Trophoblast cell (in vitro differentiated cells and primary cell): Measurements from ENCODE around the gene CD40.

Experiments
- DNase-seq, 2 donors: peaks; one replicate each; pipeline ENCODE4 v3.0.0-alpha.2; 2016
- H2AFZ ChIP-seq: 2 replicates; pipeline ENCODE4 v1.6.1; 2013; ENCODE audit warnings: low read length, moderate library complexity, mild to moderate bottlenecking; ENCODE audit not compliant: insufficient read depth, poor library complexity
- H2AK5ac ChIP-seq: 2 replicates; pipeline ENCODE4 v1.6.1; 2013; ENCODE audit warnings: mild to moderate bottlenecking, low read length
- H2BK120ac ChIP-seq: 2 replicates; pipeline ENCODE4 v1.6.1; 2013; ENCODE audit warnings: low read length, mild to moderate bottlenecking, moderate library complexity; ENCODE audit not compliant: insufficient read depth, poor library complexity
- H2BK12ac ChIP-seq: 2 replicates; pipeline ENCODE4 v1.6.1; 2013; ENCODE audit warnings: mild to moderate bottlenecking, low read length, moderate library complexity
- H2BK5ac ChIP-seq: 2 replicates; pipeline ENCODE4 v1.6.1; 2013; ENCODE audit warnings: low read length, low read depth, moderate library complexity, mild to moderate bottlenecking; ENCODE audit not compliant: poor library complexity
- H3K14ac ChIP-seq: 2 replicates; pipeline ENCODE4 v1.6.1; 2013; ENCODE audit warnings: mild to moderate bottlenecking, low read length
- H3K18ac ChIP-seq: 2 replicates; pipeline ENCODE4 v1.6.1; 2013; ENCODE audit warnings: mild to moderate bottlenecking, low read length
- H3K23ac ChIP-seq: 2 replicates; pipeline ENCODE4 v1.6.1; 2013; ENCODE audit warnings: low read length
- H3K27ac ChIP-seq: 2 replicates; pipeline ENCODE4 v1.5.1; 2013; ENCODE audit warnings: low read depth, mild to moderate bottlenecking, inconsistent platforms, low read length, moderate library complexity
- H3K27me3 ChIP-seq: 2 replicates; pipeline ENCODE4 v1.6.1; 2013; ENCODE audit warnings: inconsistent platforms, mild to moderate bottlenecking, low read length, moderate library complexity; ENCODE audit not compliant: insufficient read depth
- H3K36me3 ChIP-seq, 2 experiments: 1 replicate in 1 of 2; 2 replicates in 1 of 2; pipeline ENCODE4 v1.6.1; 2013; ENCODE audit warnings: low read length in 2 of 2, mild to moderate bottlenecking in 2 of 2, moderate library complexity in 1 of 2; ENCODE audit not compliant: insufficient read depth in 2 of 2, control insufficient read depth in 1 of 2
- H3K4ac ChIP-seq: 2 replicates; pipeline ENCODE4 v1.6.1; 2013; ENCODE audit warnings: low read depth, mild to moderate bottlenecking, low read length, moderate library complexity
- H3K4me1 ChIP-seq, 2 experiments: 1 replicate in 1 of 2; 2 replicates in 1 of 2; pipeline ENCODE4 v1.6.1; 2013; ENCODE audit warnings: low read length in 2 of 2, mild to moderate bottlenecking in 2 of 2, moderate library complexity in 1 of 2; ENCODE audit not compliant: insufficient read depth in 2 of 2, control insufficient read depth in 1 of 2
- H3K4me2 ChIP-seq: 2 replicates; pipeline ENCODE4 v1.6.1; 2013; ENCODE audit warnings: inconsistent platforms, mild to moderate bottlenecking, low read length, moderate library complexity
- H3K4me3 ChIP-seq: 2 replicates; pipeline ENCODE4 v1.5.1; 2013; ENCODE audit warnings: mild to moderate bottlenecking, low read depth, low read length, inconsistent platforms
- H3K79me1 ChIP-seq: one replicate; pipeline ENCODE4 v1.6.1; 2013; ENCODE audit warnings: low read length
- H3K79me2 ChIP-seq: 2 replicates; pipeline ENCODE4 v1.6.1; 2013; ENCODE audit warnings: low read length, mild to moderate bottlenecking; ENCODE audit not compliant: control insufficient read depth, insufficient read depth, poor library complexity
- H3K9ac ChIP-seq: 2 replicates; pipeline ENCODE4 v1.6.1; 2013; ENCODE audit warnings: mild to moderate bottlenecking, low read length
- H3K9me3 ChIP-seq: 2 replicates; pipeline ENCODE4 v1.6.1; 2013; ENCODE audit warnings: low read depth, mild to moderate bottlenecking, control low read depth, inconsistent platforms, low read length; ENCODE audit not compliant: insufficient read depth
- H4K12ac ChIP-seq: 2 replicates; pipeline ENCODE4 v1.6.1; 2013; ENCODE audit warnings: low read depth, mild to moderate bottlenecking, low read length, moderate library complexity
- H4K8ac ChIP-seq: 2 replicates; pipeline ENCODE4 v1.6.1; 2013; ENCODE audit warnings: low read depth, mild to moderate bottlenecking, low read length, moderate library complexity
- H4K91ac ChIP-seq: one replicate; pipeline ENCODE4 v1.6.1; 2013; ENCODE audit warnings: low read depth, mild to moderate bottlenecking, low read length, moderate library complexity
- WGBS: extraction: QIAGEN DNeasy Blood & Tissue Kit; methylation state at CpG from one replicate; pipeline ENCODE4 v1.1.7; 2013; ENCODE audit warnings: missing lambda C conversion rate; ENCODE audit not compliant: insufficient read length, insufficient coverage; ENCODE audit errors: extremely low coverage; 5-methylcytosine and 5-hydroxymethylcytosine counted together

Gene CD40

DNA sequence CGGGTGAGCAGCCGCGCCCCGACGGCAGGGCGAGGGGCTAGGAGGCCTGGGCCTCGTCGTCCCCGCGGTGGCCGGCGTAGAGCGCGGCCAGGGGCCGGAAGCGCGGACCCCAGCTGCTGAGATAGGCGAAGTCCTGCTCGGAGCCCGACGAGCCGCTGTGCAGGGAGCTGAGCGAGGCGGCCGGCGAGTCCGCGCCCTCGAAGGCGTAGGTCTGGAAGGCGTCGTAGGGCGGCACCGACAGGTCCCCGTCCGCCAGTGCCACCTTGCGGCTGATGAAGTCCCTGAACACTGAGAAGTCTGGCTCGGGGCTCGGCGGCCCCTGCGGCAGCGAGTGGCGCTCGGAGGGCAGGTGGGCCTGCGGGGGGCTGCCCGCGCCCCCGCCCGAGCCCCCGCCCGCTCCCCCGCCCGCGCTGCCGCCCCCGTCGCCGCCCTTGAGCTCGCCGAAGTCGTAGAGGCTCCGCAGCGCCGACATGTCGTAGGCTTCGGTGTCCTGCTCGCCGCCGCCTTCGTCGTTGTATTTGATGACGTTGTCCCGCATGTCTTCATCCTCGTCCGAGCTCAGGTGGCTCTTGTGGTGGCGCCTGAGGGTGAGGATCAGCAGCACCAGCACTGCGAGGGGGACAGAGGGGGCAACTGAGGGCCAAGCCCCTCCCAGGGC is 56.5 kb downstream of the CD40 start:
- Histone ChIP-seq H3K36me3 (no peaks in the 10 kb centered on the region), H2AFZ (no peak overlapping the region), H3K4me2 (peak overlapping the region; percentile 39), H3K79me2 (no peaks in the 10 kb centered on the region), H3K9ac (no peak overlapping the region), H3K4ac (no peak overlapping the region), H3K4me1 (peaks cover 2 to 3% of the 10 kb centered on the region in 2 experiments), H4K8ac (no peak overlapping the region), H3K27ac (no peak overlapping the region), H3K27me3 (peaks cover 11% of the 10 kb centered on the region), H3K9me3 (peaks cover 3% of the 10 kb centered on the region), H4K91ac (no peak overlapping the region), H2AK5ac (no peak overlapping the region), H2BK120ac (no peak overlapping the region), H3K4me3 (no peak overlapping the region), H4K12ac (no peak overlapping the region), H2BK5ac (no peak overlapping the region), H3K18ac (no peak overlapping the region), H2BK12ac (no peak overlapping the region), H3K79me1 (no peaks in the 10 kb centered on the region), H3K23ac (no peak overlapping the region), H3K14ac (no peak overlapping the region)
- WGBS: no CpG with 5 or more reads among the region's 77 CpGs
- DNase-seq: peak; percentile 53 to 79

- no peak overlapping the region for H2AFZ ChIP-seq
- H3K79me1 ChIP-seq: no peaks in the 10 kb centered on the region
- H4K12ac ChIP-seq: no peak overlapping the region
- DNase-seq: no peak
- no peaks in the 10 kb centered on the region for H3K36me3 ChIP-seq
- H3K18ac ChIP-seq: no peak overlapping the region
- H3K4ac ChIP-seq: no peak overlapping the region
- peaks cover 11% of the 10 kb centered on the region for H3K27me3 ChIP-seq
- H2BK120ac ChIP-seq: no peak overlapping the region
- no peak overlapping the region for H3K23ac ChIP-seq
- H3K9ac ChIP-seq: no peak overlapping the region
- H3K27ac ChIP-seq: no peak overlapping the region
- H3K9me3 ChIP-seq: peaks cover 3% of the 10 kb centered on the region
- no peak overlapping the region for H4K8ac ChIP-seq
- no peaks in the 10 kb centered on the region for H3K79me2 ChIP-seq
- no peak overlapping the region for H3K4me3 ChIP-seq
- H4K91ac ChIP-seq: no peak overlapping the region
- no peak overlapping the region for H2AK5ac ChIP-seq
- no peak overlapping the region for H2BK5ac ChIP-seq
- no peak overlapping the region for H3K14ac ChIP-seq
- H2BK12ac ChIP-seq: no peak overlapping the region
- H3K4me1 ChIP-seq: peaks cover 2 to 3% of the 10 kb centered on the region in 2 experiments
- no peak overlapping the region for H3K4me2 ChIP-seq
- no CpG with 5 or more reads among the region's 4 CpGs for WGBS
Observed at GRCh38 chr20:46175127-46175494, 57.0 kb downstream of the CD40 start.

DNA sequence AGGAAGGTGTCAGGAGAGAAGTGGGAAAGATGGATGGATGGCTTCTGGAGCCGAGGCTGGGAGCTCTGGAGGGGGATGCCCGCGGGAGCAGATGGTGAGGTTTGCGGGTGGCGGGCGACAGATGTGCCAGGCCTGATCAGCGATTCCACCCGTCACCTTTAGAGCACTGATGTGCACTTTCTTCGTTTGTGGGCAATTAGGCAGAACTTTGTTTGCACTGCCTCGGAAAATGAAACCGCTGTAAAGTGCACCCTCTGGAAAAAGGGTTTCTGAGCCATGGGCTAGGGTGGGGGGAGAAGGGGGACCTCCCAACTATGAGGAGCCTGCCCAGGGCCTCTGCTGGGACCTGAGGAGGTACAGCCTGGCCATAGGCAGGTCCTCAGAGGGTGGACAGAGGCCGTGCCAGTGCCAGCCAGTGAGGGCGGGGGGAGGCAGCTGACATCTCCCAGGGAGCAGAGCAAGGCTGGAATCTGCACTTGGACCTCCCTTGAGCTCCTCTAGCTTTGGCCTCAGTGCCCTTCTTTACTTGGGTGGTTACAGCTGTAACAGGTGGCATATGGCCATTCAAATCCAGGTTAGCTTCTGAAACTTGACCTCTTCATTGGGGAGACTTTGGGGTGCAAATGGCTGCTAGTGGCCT is 58.7 kb downstream of the CD40 start:
- no peak overlapping the region for H3K18ac ChIP-seq
- no peak overlapping the region for H3K27ac ChIP-seq
- H3K4me2 ChIP-seq: no peak overlapping the region
- H2AK5ac ChIP-seq: no peak overlapping the region
- no peak overlapping the region for H4K12ac ChIP-seq
- no peak overlapping the region for H3K4ac ChIP-seq
- no peak overlapping the region for H4K8ac ChIP-seq
- H3K79me1 ChIP-seq: no peaks in the 10 kb centered on the region
- H4K91ac ChIP-seq: no peak overlapping the region
- no peaks in the 10 kb centered on the region for H3K79me2 ChIP-seq
- H3K9ac ChIP-seq: no peak overlapping the region
- H2BK5ac ChIP-seq: no peak overlapping the region
- H3K9me3 ChIP-seq: peaks cover 3% of the 10 kb centered on the region
- no peak overlapping the region for H2BK120ac ChIP-seq
- H3K14ac ChIP-seq: no peak overlapping the region
- no peak overlapping the region for H3K4me3 ChIP-seq
- WGBS: no CpG with 5 or more reads among the region's 13 CpGs
- no peak overlapping the region for H2AFZ ChIP-seq
- peaks cover 2 to 3% of the 10 kb centered on the region in 2 experiments for H3K4me1 ChIP-seq
- no peak for DNase-seq
- no peaks in the 10 kb centered on the region for H3K36me3 ChIP-seq
- H3K27me3 ChIP-seq: peaks cover 11% of the 10 kb centered on the region
- no peak overlapping the region for H3K23ac ChIP-seq
- no peak overlapping the region for H2BK12ac ChIP-seq

- Histone ChIP-seq H2BK120ac (no peak overlapping the region), H3K4me1 (peaks cover 2 to 3% of the 10 kb centered on the region in 2 experiments), H4K91ac (no peak overlapping the region), H2AK5ac (no peak overlapping the region), H3K79me2 (no peaks in the 10 kb centered on the region), H2BK5ac (no peak overlapping the region), H3K36me3 (no peaks in the 10 kb centered on the region), H3K14ac (no peak overlapping the region), H2AFZ (no peak overlapping the region), H3K23ac (no peak overlapping the region), H4K12ac (no peak overlapping the region), H3K9me3 (peaks cover 3% of the 10 kb centered on the region), H4K8ac (no peak overlapping the region), H3K4me2 (no peak overlapping the region), H2BK12ac (no peak overlapping the region), H3K4me3 (peak overlapping the region; percentile 14), H3K79me1 (no peaks in the 10 kb centered on the region), H3K27ac (no peak overlapping the region), H3K9ac (no peak overlapping the region), H3K4ac (no peak overlapping the region), H3K27me3 (peaks cover 11% of the 10 kb centered on the region), H3K18ac (no peak overlapping the region)
- WGBS: no CpG with 5 or more reads among the region's 15 CpGs
- no peak for DNase-seq
Observed at GRCh38 chr20:46177768-46178167, 59.7 kb downstream of the CD40 start.
